Liver (tissue), 3 donors: ENCODE results near the gene TDRD5.

Experiments used
- JUND ChIP-seq, 2 donors: IDR thresholded peaks; 2 replicates each; pipeline ENCODE4 v1.6.1; 2016; ENCODE audit warnings: antibody characterized with exemption in 2 of 2
- RAD21 ChIP-seq, 2 donors: IDR thresholded peaks; 2 replicates each; pipeline ENCODE4 v1.6.1; 2016; ENCODE audit warnings: antibody characterized with exemption in 2 of 2, mild to moderate bottlenecking in 2 of 2
- RXRA ChIP-seq, 2 donors: IDR thresholded peaks; 2 replicates each; pipeline ENCODE4 v1.6.1; 2017 to 2018; ENCODE audit warnings: antibody characterized with exemption in 2 of 2, mild to moderate bottlenecking in 1 of 2
- SP1 ChIP-seq: IDR thresholded peaks from 2 replicates; pipeline ENCODE4 v1.6.1; 2018; ENCODE audit warnings: antibody characterized with exemption, mild to moderate bottlenecking
- TAF1 ChIP-seq: conservative IDR thresholded peaks from 2 replicates; pipeline ENCODE4 v1.6.1; 2016; ENCODE audit warnings: antibody characterized with exemption, mild to moderate bottlenecking
- YY1 ChIP-seq: IDR thresholded peaks from 2 replicates; pipeline ENCODE4 v1.6.1; 2016; ENCODE audit warnings: antibody characterized with exemption, mild to moderate bottlenecking
- TF ChIP-seq, protein P1 (sequence below): fragments of 150-350 bp; IDR thresholded peaks from 2 replicates; pipeline ENCODE4 v1.5.1; 2017; ENCODE audit warnings: improper control_type of control experiment, low read depth, low read length; ENCODE audit not compliant: missing input control
- TF ChIP-seq, protein P2 (sequence below): IDR thresholded peaks from 2 replicates; pipeline ENCODE4 v1.6.1; 2016; ENCODE audit warnings: antibody characterized with exemption
- TF ChIP-seq, protein P3 (sequence below): IDR thresholded peaks from 2 replicates; pipeline ENCODE4 v1.6.1; 2016; ENCODE audit warnings: antibody characterized with exemption, mild to moderate bottlenecking
- donor health status: healthy.
- donor health status: healthy.

DNA sequence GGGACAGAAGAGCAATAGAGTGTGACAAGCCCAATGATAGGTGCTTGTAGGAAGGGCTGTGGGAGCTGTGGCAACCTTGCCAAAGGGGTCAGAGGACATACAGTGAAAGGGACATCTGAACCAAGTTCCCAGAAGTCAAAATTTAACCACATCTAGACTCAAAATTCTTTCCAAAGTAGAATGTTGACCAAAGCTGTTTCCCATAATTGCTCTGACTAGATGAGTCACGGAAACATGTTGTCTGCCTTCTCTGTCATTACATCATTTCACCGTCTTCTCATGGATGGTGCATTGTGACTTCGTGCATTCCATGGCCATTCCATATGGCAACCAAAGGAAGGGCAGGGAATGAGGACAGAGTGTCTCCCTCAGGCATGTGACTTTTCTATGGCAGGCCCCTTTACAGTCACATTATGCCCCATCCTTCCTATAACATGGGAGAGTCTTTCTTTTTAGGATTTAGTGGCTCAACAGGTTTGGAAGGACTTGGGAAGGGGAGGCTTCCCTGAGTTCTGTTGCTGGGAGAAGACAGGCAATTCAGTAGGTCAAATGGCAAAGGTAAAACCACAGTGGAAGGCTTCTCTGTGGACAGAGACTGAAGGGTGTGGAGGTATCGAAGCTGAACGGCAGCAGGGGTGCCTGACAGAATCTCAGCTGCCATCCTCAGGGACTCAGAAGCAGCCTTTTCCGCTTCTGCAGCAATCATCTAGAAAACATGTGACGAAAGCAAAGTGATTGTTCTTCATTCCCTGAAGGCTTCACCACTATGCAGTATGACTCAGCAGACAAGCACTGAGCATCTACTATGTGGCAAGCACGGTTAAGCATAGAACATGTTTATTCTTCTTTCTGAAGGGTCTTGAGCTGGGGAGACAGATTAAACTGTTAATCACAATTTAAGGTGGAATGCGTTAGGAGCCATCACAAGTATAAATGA lies 40.6 kb upstream of the TDRD5 start:
- TF ChIP-seq, protein P1, sequence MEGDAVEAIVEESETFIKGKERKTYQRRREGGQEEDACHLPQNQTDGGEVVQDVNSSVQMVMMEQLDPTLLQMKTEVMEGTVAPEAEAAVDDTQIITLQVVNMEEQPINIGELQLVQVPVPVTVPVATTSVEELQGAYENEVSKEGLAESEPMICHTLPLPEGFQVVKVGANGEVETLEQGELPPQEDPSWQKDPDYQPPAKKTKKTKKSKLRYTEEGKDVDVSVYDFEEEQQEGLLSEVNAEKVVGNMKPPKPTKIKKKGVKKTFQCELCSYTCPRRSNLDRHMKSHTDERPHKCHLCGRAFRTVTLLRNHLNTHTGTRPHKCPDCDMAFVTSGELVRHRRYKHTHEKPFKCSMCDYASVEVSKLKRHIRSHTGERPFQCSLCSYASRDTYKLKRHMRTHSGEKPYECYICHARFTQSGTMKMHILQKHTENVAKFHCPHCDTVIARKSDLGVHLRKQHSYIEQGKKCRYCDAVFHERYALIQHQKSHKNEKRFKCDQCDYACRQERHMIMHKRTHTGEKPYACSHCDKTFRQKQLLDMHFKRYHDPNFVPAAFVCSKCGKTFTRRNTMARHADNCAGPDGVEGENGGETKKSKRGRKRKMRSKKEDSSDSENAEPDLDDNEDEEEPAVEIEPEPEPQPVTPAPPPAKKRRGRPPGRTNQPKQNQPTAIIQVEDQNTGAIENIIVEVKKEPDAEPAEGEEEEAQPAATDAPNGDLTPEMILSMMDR = no peak
- TF ChIP-seq RAD21 (IDR thresholded peaks at IDR 0.05) = no peak
- TF ChIP-seq, protein P2, sequence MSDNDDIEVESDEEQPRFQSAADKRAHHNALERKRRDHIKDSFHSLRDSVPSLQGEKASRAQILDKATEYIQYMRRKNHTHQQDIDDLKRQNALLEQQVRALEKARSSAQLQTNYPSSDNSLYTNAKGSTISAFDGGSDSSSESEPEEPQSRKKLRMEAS = no peak
- no peak for TF ChIP-seq JUND (IDR thresholded peaks at IDR 0.05)
- TF ChIP-seq TAF1 = no peak
- TF ChIP-seq, protein P3, sequence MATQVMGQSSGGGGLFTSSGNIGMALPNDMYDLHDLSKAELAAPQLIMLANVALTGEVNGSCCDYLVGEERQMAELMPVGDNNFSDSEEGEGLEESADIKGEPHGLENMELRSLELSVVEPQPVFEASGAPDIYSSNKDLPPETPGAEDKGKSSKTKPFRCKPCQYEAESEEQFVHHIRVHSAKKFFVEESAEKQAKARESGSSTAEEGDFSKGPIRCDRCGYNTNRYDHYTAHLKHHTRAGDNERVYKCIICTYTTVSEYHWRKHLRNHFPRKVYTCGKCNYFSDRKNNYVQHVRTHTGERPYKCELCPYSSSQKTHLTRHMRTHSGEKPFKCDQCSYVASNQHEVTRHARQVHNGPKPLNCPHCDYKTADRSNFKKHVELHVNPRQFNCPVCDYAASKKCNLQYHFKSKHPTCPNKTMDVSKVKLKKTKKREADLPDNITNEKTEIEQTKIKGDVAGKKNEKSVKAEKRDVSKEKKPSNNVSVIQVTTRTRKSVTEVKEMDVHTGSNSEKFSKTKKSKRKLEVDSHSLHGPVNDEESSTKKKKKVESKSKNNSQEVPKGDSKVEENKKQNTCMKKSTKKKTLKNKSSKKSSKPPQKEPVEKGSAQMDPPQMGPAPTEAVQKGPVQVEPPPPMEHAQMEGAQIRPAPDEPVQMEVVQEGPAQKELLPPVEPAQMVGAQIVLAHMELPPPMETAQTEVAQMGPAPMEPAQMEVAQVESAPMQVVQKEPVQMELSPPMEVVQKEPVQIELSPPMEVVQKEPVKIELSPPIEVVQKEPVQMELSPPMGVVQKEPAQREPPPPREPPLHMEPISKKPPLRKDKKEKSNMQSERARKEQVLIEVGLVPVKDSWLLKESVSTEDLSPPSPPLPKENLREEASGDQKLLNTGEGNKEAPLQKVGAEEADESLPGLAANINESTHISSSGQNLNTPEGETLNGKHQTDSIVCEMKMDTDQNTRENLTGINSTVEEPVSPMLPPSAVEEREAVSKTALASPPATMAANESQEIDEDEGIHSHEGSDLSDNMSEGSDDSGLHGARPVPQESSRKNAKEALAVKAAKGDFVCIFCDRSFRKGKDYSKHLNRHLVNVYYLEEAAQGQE = no peak
- no peak for TF ChIP-seq YY1
- TF ChIP-seq RXRA (IDR thresholded peaks at IDR 0.05) = no peak
- no peak for TF ChIP-seq SP1
